ENCODE measurements around the gene SLC15A3.

SLC15A3 gene

GRCh38 chr11:60981515-60981914 lies 29.5 kb upstream of the SLC15A3 start:
- no peak overlapping the region for H3K4me2 ChIP-seq (ENCODE audit: low read length)
- H3K9ac ChIP-seq (ENCODE audit: low read length): no peak overlapping the region
- peaks cover 7% of the 10 kb centered on the region for H3K4me1 ChIP-seq (ENCODE audit: low read length)
- H3K36me3 ChIP-seq (replicated peaks; ENCODE audit: low read depth, low read length): no peaks in the 10 kb centered on the region
- no peaks in the 10 kb centered on the region for H3K9me3 ChIP-seq (ENCODE audit: insufficient read depth, low read length)
- no peak overlapping the region for H2AFZ ChIP-seq (ENCODE audit: low read depth, low read length)
- no peak overlapping the region for H3K27ac ChIP-seq (ENCODE audit: low read length)
- no peak overlapping the region for H3K4me3 ChIP-seq (ENCODE audit: low read length)
- H3K27me3 ChIP-seq (ENCODE audit: low read depth, low read length): peaks cover 20% of the 10 kb centered on the region
- TF ChIP-seq CTCF (IDR thresholded peaks at IDR 0.05; ENCODE audit: low read depth, low read length) (no peak), EZH2phosphoT487 (IDR thresholded peaks at IDR 0.05; ENCODE audit: low read depth) (no peak)
- H4K20me1 ChIP-seq (ENCODE audit: insufficient read depth, low read length): no peaks in the 10 kb centered on the region
- H3K79me2 ChIP-seq (ENCODE audit: low read length): no peaks in the 10 kb centered on the region

- H3K9ac ChIP-seq (ENCODE audit: low read length): no peak overlapping the region
- no peaks in the 10 kb centered on the region for H3K79me2 ChIP-seq (ENCODE audit: low read length)
- no peak overlapping the region for H3K27ac ChIP-seq (ENCODE audit: low read length)
- no peaks in the 10 kb centered on the region for H3K9me3 ChIP-seq (ENCODE audit: insufficient read depth, low read length)
- no peaks in the 10 kb centered on the region for H3K36me3 ChIP-seq (replicated peaks; ENCODE audit: low read depth, low read length)
- H3K4me1 ChIP-seq (ENCODE audit: low read length): no peaks in the 10 kb centered on the region
- H3K27me3 ChIP-seq (ENCODE audit: low read depth, low read length): peaks cover 10% of the 10 kb centered on the region
- no peak overlapping the region for H2AFZ ChIP-seq (ENCODE audit: low read depth, low read length)
- H3K4me3 ChIP-seq (ENCODE audit: low read length): no peak overlapping the region
- H3K4me2 ChIP-seq (ENCODE audit: low read length): no peak overlapping the region
- no peaks in the 10 kb centered on the region for H4K20me1 ChIP-seq (ENCODE audit: insufficient read depth, low read length)
- TF ChIP-seq EZH2phosphoT487 (IDR thresholded peaks at IDR 0.05; ENCODE audit: low read depth): no peak
- TF ChIP-seq CTCF (IDR thresholded peaks at IDR 0.05; ENCODE audit: low read depth, low read length): no peak
Measured at GRCh38 chr11:60978546-60979380, 26.8 kb upstream of the SLC15A3 start.

GRCh38 chr11:60977836-60978235 lies 25.9 kb upstream of the SLC15A3 start:
- Histone ChIP-seq H3K4me1 (ENCODE audit: low read length) (no peaks in the 10 kb centered on the region), H3K4me2 (ENCODE audit: low read length) (no peak overlapping the region), H3K79me2 (ENCODE audit: low read length) (no peaks in the 10 kb centered on the region), H2AFZ (ENCODE audit: low read depth, low read length) (no peak overlapping the region), H3K27ac (ENCODE audit: low read length) (no peak overlapping the region), H3K36me3 (replicated peaks; ENCODE audit: low read depth, low read length) (no peaks in the 10 kb centered on the region), H3K27me3 (ENCODE audit: low read depth, low read length) (peaks cover 8% of the 10 kb centered on the region), H3K4me3 (ENCODE audit: low read length) (no peak overlapping the region), H4K20me1 (ENCODE audit: insufficient read depth, low read length) (no peaks in the 10 kb centered on the region), H3K9me3 (ENCODE audit: insufficient read depth, low read length) (no peaks in the 10 kb centered on the region), H3K9ac (ENCODE audit: low read length) (no peak overlapping the region)
- no peak for TF ChIP-seq EZH2phosphoT487 (IDR thresholded peaks at IDR 0.05; ENCODE audit: low read depth)
- TF ChIP-seq CTCF (IDR thresholded peaks at IDR 0.05; ENCODE audit: low read depth, low read length): no peak

- Histone ChIP-seq H3K79me2 (ENCODE audit: low read length) (no peaks in the 10 kb centered on the region), H3K9me3 (ENCODE audit: insufficient read depth, low read length) (no peaks in the 10 kb centered on the region), H3K27me3 (ENCODE audit: low read depth, low read length) (peaks cover 14% of the 10 kb centered on the region), H2AFZ (ENCODE audit: low read depth, low read length) (no peak overlapping the region), H3K4me1 (ENCODE audit: low read length) (no peaks in the 10 kb centered on the region), H3K36me3 (replicated peaks; ENCODE audit: low read depth, low read length) (no peaks in the 10 kb centered on the region), H3K27ac (ENCODE audit: low read length) (no peak overlapping the region), H3K4me2 (ENCODE audit: low read length) (no peak overlapping the region), H4K20me1 (ENCODE audit: insufficient read depth, low read length) (no peaks in the 10 kb centered on the region), H3K9ac (ENCODE audit: low read length) (no peak overlapping the region), H3K4me3 (ENCODE audit: low read length) (no peak overlapping the region)
- TF ChIP-seq CTCF (IDR thresholded peaks at IDR 0.05; ENCODE audit: low read depth, low read length) (no peak), EZH2phosphoT487 (IDR thresholded peaks at IDR 0.05; ENCODE audit: low read depth) (no peak)
Measured at GRCh38 chr11:60977224-60977623, 25.2 kb upstream of the SLC15A3 start.
